HepG2 (cell line): ENCODE measurements around the gene RPS5. TPM values are rescaled to one million over a fixed set of nuclear protein-coding genes. Genes with fewer than 3 reads are reported as not detected.

Source experiments
- ELF3 ChIP-seq: IDR thresholded peaks from 2 replicates; pipeline ENCODE4 v1.6.1; 2016; ENCODE audit warnings: missing genetic modification reagents, missing compliant biosample characterization
- FOXO1 ChIP-seq: sonication (generic); formaldehyde crosslinking; IDR thresholded peaks from 2 replicates; pipeline ENCODE4 v1.4.0; 2020; ENCODE audit warnings: missing genetic modification reagents
- MATR3 ChIP-seq: sonication (generic); formaldehyde crosslinking; IDR thresholded peaks from 2 replicates; pipeline ENCODE4 v1.4.0; 2020; ENCODE audit warnings: missing genetic modification reagents
- MED13 ChIP-seq: sonication (generic); formaldehyde crosslinking; IDR thresholded peaks from 2 replicates; pipeline ENCODE4 v1.5.0; 2020; ENCODE audit warnings: missing genetic modification reagents
- MTA1 ChIP-seq: sonication (generic); formaldehyde crosslinking; IDR thresholded peaks from 2 replicates; pipeline ENCODE4 v1.4.0; 2020; ENCODE audit warnings: missing genetic modification reagents, mild to moderate bottlenecking, borderline replicate concordance
- NCOR1 ChIP-seq: fragments of 200-600 bp; sonication (generic); IDR thresholded peaks from 2 replicates; pipeline ENCODE4 v1.7.0; 2017; ENCODE audit warnings: antibody characterized with exemption, low read length, borderline replicate concordance
- NFYB ChIP-seq: sonication (generic); formaldehyde crosslinking; IDR thresholded peaks from 2 replicates; pipeline ENCODE4 v1.4.0; 2020; ENCODE audit warnings: missing genetic modification reagents
- NR2F1 ChIP-seq, 2 experiments: fragments of 450-650 bp in 1 of 2; formaldehyde crosslinking in 1 of 2; IDR thresholded peaks; 2 replicates each; pipeline versions ENCODE4 v1.5.0 to v1.6.1; 2016 to 2020; ENCODE audit warnings: mild to moderate bottlenecking in 1 of 2, missing compliant biosample characterization in 1 of 2, missing genetic modification reagents in 1 of 2, moderate library complexity in 1 of 2
- POLR2A ChIP-seq, 2 experiments: IDR thresholded peaks; 2 replicates each; pipeline ENCODE4 v1.6.1; 2011; ENCODE audit warnings: low read depth in 2 of 2, low read length in 2 of 2, mild to moderate bottlenecking in 1 of 2, moderate library complexity in 1 of 2; ENCODE audit not compliant: insufficient read depth in 1 of 2
- RELA ChIP-seq: sonication (generic); formaldehyde crosslinking; IDR thresholded peaks from 2 replicates; pipeline ENCODE4 v1.4.0; 2020; ENCODE audit warnings: missing genetic modification reagents
- REPIN1 ChIP-seq: sonication (generic); formaldehyde crosslinking; IDR thresholded peaks from 2 replicates; pipeline ENCODE4 v1.8.0; 2022; ENCODE audit warnings: missing genetic modification reagents, low read depth, mild to moderate bottlenecking, borderline replicate concordance
- RORA ChIP-seq: sonication (generic); formaldehyde crosslinking; IDR thresholded peaks from 2 replicates; pipeline ENCODE4 v1.5.0; 2020; ENCODE audit warnings: mild to moderate bottlenecking, missing genetic modification reagents, moderate library complexity
- RXRB ChIP-seq: IDR thresholded peaks from 2 replicates; pipeline ENCODE4 v1.6.1; 2016; ENCODE audit warnings: borderline replicate concordance, missing genetic modification reagents, missing compliant biosample characterization
- SP4 ChIP-seq: sonication (generic); formaldehyde crosslinking; IDR thresholded peaks from 2 replicates; pipeline ENCODE4 v1.8.1; 2023; ENCODE audit warnings: mild to moderate bottlenecking, missing genetic modification reagents
- SRY ChIP-seq: sonication (generic); formaldehyde crosslinking; IDR thresholded peaks from 2 replicates; pipeline ENCODE4 v1.8.0; 2022; ENCODE audit warnings: mild to moderate bottlenecking, missing genetic modification reagents
- ZBTB3 ChIP-seq: sonication (generic); formaldehyde crosslinking; IDR thresholded peaks from 2 replicates; pipeline ENCODE4 v1.4.0; 2020; ENCODE audit warnings: low read depth, mild to moderate bottlenecking, moderate library complexity, missing genetic modification reagents, borderline replicate concordance
- ZFP62 ChIP-seq: sonication (generic); formaldehyde crosslinking; IDR thresholded peaks from 2 replicates; pipeline ENCODE4 v1.4.0; 2020; ENCODE audit warnings: missing genetic modification reagents
- ZFP90 ChIP-seq: sonication (generic); formaldehyde crosslinking; IDR thresholded peaks from 2 replicates; pipeline ENCODE4 v1.8.0; 2022; ENCODE audit warnings: missing genetic modification reagents, mild to moderate bottlenecking, inconsistent platforms, borderline replicate concordance
- ZFY ChIP-seq: sonication (generic); formaldehyde crosslinking; IDR thresholded peaks from 2 replicates; pipeline ENCODE4 v1.4.0; 2020; ENCODE audit warnings: missing genetic modification reagents
- ZMYM3 ChIP-seq: sonication (generic); formaldehyde crosslinking; IDR thresholded peaks from 2 replicates; pipeline ENCODE4 v1.5.1; 2020; ENCODE audit warnings: mild to moderate bottlenecking, missing genetic modification reagents
- ZNF501 ChIP-seq: sonication (generic); formaldehyde crosslinking; IDR thresholded peaks from 2 replicates; pipeline ENCODE4 v1.5.1; 2020; ENCODE audit warnings: mild to moderate bottlenecking, moderate library complexity, missing genetic modification reagents
- ZNF550 ChIP-seq: sonication (generic); formaldehyde crosslinking; IDR thresholded peaks from 2 replicates; pipeline ENCODE4 v1.4.0; 2020; ENCODE audit warnings: mild to moderate bottlenecking, missing genetic modification reagents, borderline replicate concordance
- ZNF7 ChIP-seq: IDR thresholded peaks from 2 replicates; pipeline ENCODE4 v1.6.1; 2016; ENCODE audit warnings: missing biosample characterization, missing genetic modification reagents
- ZNF776 ChIP-seq: sonication (generic); formaldehyde crosslinking; IDR thresholded peaks from 2 replicates; pipeline ENCODE4 v1.4.0; 2020; ENCODE audit warnings: mild to moderate bottlenecking, missing genetic modification reagents
- polyA plus RNA-seq, 8 experiments: library from polyadenylated mRNA; depleted of rRNA in 3 of 8; stranded (reverse) in 7 of 8; unstranded in 1 of 8; fragments of >200 nt; fragmentation: Illumina TruSeq in 4 of 8; extraction: Trizol in 4 of 8; gene quantifications; 2 replicates each; pipeline versions ENCODE4 v1.2.1 to v1.2.3, GENCODE V29; 2011 to 2016; ENCODE audit warnings: low read depth in 4 of 8, missing spikeins in 1 of 8, mixed read lengths in 1 of 8; ENCODE audit not compliant: insufficient read depth in 1 of 8
- total RNA-seq, 5 experiments: library from RNA; depleted of rRNA; stranded (reverse); fragments of >200 nt; fragmentation: Illumina TruSeq; extraction: Trizol; gene quantifications; 2 replicates each; pipeline ENCODE4 v1.2.3, GENCODE V29; 2016; ENCODE audit warnings: low read depth in 1 of 5
- TF ChIP-seq, protein P1 (sequence below): sonication (generic); formaldehyde crosslinking; IDR thresholded peaks from 2 replicates; pipeline ENCODE4 v1.4.0; 2020; ENCODE audit warnings: missing genetic modification reagents
- TF ChIP-seq, protein P2 (sequence below): sonication (generic); formaldehyde crosslinking; IDR thresholded peaks from 2 replicates; pipeline ENCODE4 v1.5.1; 2020; ENCODE audit warnings: missing genetic modification reagents, mild to moderate bottlenecking, borderline replicate concordance
- TF ChIP-seq, protein P3 (sequence below): IDR thresholded peaks from 2 replicates; pipeline ENCODE4 v1.6.1; 2016
- TF ChIP-seq, protein P4 (sequence below): sonication (generic); formaldehyde crosslinking; IDR thresholded peaks from 2 replicates; pipeline ENCODE4 v1.4.0; 2020; ENCODE audit warnings: missing genetic modification reagents; ENCODE audit errors: not compliant biosample characterization

RPS5 gene
- total and polyA plus RNA-seq, 2 of the 13 experiments (the other 11 are each of a cell fraction or from before 2014, with no cell fraction given): 1,544 to 4,408 TPM

DNA sequence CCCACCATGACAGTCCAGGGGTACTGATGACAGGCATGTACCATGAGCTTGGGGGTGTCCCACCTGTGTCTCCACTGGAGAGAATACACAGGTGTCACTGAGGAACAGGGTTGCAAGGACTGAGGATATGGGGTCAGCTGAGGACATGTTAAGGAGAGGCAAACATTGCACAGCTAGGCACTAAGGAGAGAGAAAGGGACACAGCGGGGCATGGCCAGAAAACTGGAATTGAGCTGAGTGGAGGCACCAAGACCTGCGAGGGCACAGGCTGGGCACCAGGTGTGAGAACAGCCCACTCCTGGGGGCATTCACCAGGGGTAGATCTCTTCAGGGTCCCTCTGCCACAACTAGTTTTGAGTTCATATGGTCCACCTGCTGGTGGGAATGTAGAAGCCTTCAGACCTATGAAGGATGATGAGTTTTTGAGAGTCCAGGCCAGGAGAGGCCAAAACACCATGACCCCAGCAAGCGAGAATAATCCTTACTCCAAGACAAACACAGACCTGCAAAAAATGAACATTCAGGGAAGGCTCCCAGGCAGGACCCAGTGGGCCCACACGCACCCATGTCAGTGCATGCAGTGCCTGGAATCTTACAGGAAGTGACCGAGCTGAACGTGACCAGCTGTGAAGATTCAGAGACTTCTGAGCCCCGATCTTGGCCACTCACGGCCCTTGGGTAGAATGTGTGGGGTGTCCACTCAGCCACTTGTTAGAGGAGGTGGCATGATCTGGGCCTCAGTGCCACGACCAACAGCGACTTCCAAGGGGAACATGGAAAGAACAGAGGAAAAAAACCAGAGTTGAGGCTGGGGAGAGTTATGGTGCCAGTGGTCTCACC, 20.0 kb downstream of the RPS5 start (continued):
- peak; percentile 0; the same call in 1 of the 2 replicates for TF ChIP-seq ZNF501
- TF ChIP-seq, protein P1, sequence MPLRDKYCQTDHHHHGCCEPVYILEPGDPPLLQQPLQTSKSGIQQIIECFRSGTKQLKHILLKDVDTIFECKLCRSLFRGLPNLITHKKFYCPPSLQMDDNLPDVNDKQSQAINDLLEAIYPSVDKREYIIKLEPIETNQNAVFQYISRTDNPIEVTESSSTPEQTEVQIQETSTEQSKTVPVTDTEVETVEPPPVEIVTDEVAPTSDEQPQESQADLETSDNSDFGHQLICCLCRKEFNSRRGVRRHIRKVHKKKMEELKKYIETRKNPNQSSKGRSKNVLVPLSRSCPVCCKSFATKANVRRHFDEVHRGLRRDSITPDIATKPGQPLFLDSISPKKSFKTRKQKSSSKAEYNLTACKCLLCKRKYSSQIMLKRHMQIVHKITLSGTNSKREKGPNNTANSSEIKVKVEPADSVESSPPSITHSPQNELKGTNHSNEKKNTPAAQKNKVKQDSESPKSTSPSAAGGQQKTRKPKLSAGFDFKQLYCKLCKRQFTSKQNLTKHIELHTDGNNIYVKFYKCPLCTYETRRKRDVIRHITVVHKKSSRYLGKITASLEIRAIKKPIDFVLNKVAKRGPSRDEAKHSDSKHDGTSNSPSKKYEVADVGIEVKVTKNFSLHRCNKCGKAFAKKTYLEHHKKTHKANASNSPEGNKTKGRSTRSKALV (CRISPR knock-in tag): no peak
- TF ChIP-seq SRY (CRISPR knock-in tag): no peak
- TF ChIP-seq, protein P2, sequence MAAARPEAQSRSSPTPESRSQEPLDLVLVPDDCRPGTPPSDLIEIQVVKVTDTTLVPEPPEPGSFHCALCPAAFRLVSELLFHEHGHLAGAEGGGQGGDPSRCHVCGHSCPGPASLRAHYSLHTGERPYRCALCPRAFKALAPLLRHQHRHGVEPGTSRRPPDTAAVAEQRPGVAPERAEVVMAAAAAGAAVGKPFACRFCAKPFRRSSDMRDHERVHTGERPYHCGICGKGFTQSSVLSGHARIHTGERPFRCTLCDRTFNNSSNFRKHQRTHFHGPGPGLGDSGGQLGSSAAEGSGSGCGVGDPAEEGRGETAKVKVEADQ (CRISPR knock-in tag): no peak
- TF ChIP-seq MATR3 (CRISPR knock-in tag): no peak
- TF ChIP-seq ZBTB3 (CRISPR knock-in tag): no peak
- no peak for TF ChIP-seq ZFP62 (CRISPR knock-in tag)
- TF ChIP-seq RXRB (CRISPR knock-in tag): peak; percentile 57
- TF ChIP-seq ELF3 (CRISPR knock-in tag): no peak
- TF ChIP-seq MTA1: 0 out of 2 replicates have a peak, but pooled peaks have one; percentile 5
- no peak for TF ChIP-seq ZNF7 (CRISPR knock-in tag)
- TF ChIP-seq SP4: no peak
- TF ChIP-seq NR2F1 (CRISPR knock-in tag; IDR thresholded peaks at IDR 0.05): 0 out of 4 replicates have a peak, but pooled peaks of 1 of the 2 experiments have one; percentile 16
- TF ChIP-seq ZNF776: no peak
- no peak for TF ChIP-seq ZFP90 (CRISPR knock-in tag)
- TF ChIP-seq RELA (CRISPR knock-in tag): no peak
- no peak for TF ChIP-seq ZFY (CRISPR knock-in tag)
- TF ChIP-seq MED13 (CRISPR knock-in tag): no peak
- no peak for TF ChIP-seq ZNF550 (CRISPR knock-in tag)
- no peak for TF ChIP-seq NFYB (CRISPR knock-in tag)
- no peak for TF ChIP-seq FOXO1 (CRISPR knock-in tag)
- TF ChIP-seq RORA (CRISPR knock-in tag): no peak
- TF ChIP-seq REPIN1 (CRISPR knock-in tag): no peak
- no peak for TF ChIP-seq NCOR1
- TF ChIP-seq POLR2A (IDR thresholded peaks at IDR 0.05; ENCODE audit: insufficient read depth in 1 of 2, low read depth in 2 of 2, low read length in 2 of 2): peak in 1 of 2 experiments; percentile 61; a peak in 2 of 4 replicates
- TF ChIP-seq, protein P3, sequence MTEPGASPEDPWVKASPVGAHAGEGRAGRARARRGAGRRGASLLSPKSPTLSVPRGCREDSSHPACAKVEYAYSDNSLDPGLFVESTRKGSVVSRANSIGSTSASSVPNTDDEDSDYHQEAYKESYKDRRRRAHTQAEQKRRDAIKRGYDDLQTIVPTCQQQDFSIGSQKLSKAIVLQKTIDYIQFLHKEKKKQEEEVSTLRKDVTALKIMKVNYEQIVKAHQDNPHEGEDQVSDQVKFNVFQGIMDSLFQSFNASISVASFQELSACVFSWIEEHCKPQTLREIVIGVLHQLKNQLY (CRISPR knock-in tag): no peak
- TF ChIP-seq, protein P4, sequence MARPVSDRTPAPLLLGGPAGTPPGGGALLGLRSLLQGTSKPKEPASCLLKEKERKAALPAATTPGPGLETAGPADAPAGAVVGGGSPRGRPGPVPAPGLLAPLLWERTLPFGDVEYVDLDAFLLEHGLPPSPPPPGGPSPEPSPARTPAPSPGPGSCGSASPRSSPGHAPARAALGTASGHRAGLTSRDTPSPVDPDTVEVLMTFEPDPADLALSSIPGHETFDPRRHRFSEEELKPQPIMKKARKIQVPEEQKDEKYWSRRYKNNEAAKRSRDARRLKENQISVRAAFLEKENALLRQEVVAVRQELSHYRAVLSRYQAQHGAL (CRISPR knock-in tag): no peak
- TF ChIP-seq ZMYM3 (CRISPR knock-in tag): no peak
